WTC11 (cell line): ENCODE data around the gene GSC2.

ENCODE experiments used
- ETV6 ChIP-seq: sonication (generic); formaldehyde crosslinking; IDR thresholded peaks from 2 replicates; pipeline ENCODE4 v1.8.1; 2022; ENCODE audit warnings: mild to moderate bottlenecking, missing genetic modification reagents
- GTF2I ChIP-seq: fragments of 250-450 bp; sonication (Bioruptor Pico); conservative IDR thresholded peaks from 2 replicates; pipeline ENCODE4 v1.4.0; 2021; ENCODE audit warnings: mild to moderate bottlenecking
- ZBTB21 ChIP-seq: sonication (generic); formaldehyde crosslinking; IDR thresholded peaks from 2 replicates; pipeline ENCODE4 v1.8.1; 2023; ENCODE audit warnings: mild to moderate bottlenecking, missing genetic modification reagents, borderline replicate concordance
- ZNF317 ChIP-seq: sonication (generic); formaldehyde crosslinking; IDR thresholded peaks from 2 replicates; pipeline ENCODE4 v1.8.1; 2023; ENCODE audit warnings: low read depth, mild to moderate bottlenecking, moderate library complexity, missing genetic modification reagents, borderline replicate concordance
- TF ChIP-seq, protein P1 (sequence below): sonication (generic); formaldehyde crosslinking; IDR thresholded peaks from 2 replicates; pipeline ENCODE4 v1.8.1; 2023; ENCODE audit warnings: mild to moderate bottlenecking, missing genetic modification reagents, moderate library complexity
- TF ChIP-seq, protein P2 (sequence below): fragments of 200-600 bp; IDR thresholded peaks from 2 replicates; pipeline ENCODE4 v1.8.0; 2022; ENCODE audit warnings: antibody characterized with exemption
- TF ChIP-seq, protein P3 (sequence below): sonication (generic); formaldehyde crosslinking; IDR thresholded peaks from 2 replicates; pipeline ENCODE4 v1.8.1; 2023; ENCODE audit warnings: mild to moderate bottlenecking, missing genetic modification reagents, moderate library complexity

DNA sequence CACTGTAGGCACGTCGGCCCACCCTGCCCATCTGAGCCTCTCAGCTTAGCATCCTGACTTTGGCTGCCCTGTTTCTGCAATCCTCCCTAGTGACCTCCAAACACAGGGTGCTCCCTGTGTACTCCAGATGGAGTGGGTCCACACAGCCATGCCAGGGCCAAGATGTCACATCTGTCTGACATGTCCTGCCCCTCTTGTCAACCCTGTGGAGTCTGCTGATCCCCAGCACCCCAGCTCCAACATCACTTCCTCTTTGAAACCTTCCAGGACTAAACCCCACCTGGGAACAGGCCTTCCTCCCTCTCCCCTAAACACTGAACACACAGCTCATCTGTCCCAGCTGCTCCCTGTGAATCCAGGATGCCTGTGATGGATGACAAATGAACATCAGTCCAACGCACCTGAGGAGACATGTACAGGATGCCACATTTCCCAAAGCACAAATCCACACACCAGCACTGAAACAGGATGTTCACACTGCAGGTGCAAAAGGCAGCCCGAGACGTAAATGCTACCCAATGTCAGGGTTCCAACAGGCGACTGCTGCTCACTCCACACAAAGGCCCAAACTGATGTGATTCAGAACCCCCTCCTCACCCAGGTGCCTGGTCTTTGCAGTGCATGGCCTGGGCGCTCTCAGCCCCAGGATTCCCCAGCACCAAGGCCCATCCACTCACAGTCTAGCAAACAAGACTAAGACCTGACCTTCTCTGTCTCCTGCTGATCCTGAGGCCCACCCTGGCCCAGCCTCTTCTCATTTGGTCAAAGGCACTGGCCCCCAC lies 21.0 kb downstream of the GSC2 start:
- no peak for TF ChIP-seq ZNF317 (CRISPR knock-in tag)
- TF ChIP-seq, protein P1, sequence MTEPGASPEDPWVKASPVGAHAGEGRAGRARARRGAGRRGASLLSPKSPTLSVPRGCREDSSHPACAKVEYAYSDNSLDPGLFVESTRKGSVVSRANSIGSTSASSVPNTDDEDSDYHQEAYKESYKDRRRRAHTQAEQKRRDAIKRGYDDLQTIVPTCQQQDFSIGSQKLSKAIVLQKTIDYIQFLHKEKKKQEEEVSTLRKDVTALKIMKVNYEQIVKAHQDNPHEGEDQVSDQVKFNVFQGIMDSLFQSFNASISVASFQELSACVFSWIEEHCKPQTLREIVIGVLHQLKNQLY, result no peak
- TF ChIP-seq, protein P2, sequence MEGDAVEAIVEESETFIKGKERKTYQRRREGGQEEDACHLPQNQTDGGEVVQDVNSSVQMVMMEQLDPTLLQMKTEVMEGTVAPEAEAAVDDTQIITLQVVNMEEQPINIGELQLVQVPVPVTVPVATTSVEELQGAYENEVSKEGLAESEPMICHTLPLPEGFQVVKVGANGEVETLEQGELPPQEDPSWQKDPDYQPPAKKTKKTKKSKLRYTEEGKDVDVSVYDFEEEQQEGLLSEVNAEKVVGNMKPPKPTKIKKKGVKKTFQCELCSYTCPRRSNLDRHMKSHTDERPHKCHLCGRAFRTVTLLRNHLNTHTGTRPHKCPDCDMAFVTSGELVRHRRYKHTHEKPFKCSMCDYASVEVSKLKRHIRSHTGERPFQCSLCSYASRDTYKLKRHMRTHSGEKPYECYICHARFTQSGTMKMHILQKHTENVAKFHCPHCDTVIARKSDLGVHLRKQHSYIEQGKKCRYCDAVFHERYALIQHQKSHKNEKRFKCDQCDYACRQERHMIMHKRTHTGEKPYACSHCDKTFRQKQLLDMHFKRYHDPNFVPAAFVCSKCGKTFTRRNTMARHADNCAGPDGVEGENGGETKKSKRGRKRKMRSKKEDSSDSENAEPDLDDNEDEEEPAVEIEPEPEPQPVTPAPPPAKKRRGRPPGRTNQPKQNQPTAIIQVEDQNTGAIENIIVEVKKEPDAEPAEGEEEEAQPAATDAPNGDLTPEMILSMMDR, result no peak
- TF ChIP-seq GTF2I (CRISPR knock-in tag), result no peak
- TF ChIP-seq, protein P3, sequence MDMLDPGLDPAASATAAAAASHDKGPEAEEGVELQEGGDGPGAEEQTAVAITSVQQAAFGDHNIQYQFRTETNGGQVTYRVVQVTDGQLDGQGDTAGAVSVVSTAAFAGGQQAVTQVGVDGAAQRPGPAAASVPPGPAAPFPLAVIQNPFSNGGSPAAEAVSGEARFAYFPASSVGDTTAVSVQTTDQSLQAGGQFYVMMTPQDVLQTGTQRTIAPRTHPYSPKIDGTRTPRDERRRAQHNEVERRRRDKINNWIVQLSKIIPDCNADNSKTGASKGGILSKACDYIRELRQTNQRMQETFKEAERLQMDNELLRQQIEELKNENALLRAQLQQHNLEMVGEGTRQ (CRISPR knock-in tag), result no peak
- TF ChIP-seq ETV6 (CRISPR knock-in tag), result no peak
- no peak for TF ChIP-seq ZBTB21 (CRISPR knock-in tag)
